Head of caudate nucleus (tissue), 42 donors: ENCODE results near the gene SDC4.

Experiments used
- DNase-seq, 42 donors: peaks; one replicate each; pipeline versions ENCODE4 v3.0.0 to v3.0.0-alpha.2; 2020 to 2021; ENCODE audit warnings: mixed read lengths in 7 of 42
- intact Hi-C: fragments of 100-400 bp; cut with DNase I; formaldehyde crosslinking; loops from one replicate; pipeline ENCODE4 v1.15.0; 2022

The SDC4 gene

GRCh38 chr20:45309075-45309474 is 39.1 kb downstream of the SDC4 start:
- no peak for DNase-seq
- intact Hi-C loops = no loop called here

GRCh38 chr20:45308117-45308778 is 40.0 kb downstream of the SDC4 start, which contains the start of gene MATN4:
Gene MATN4, minus strand, starts transcription at chr20:45308299. Its CDS starts 2,717 bp downstream, at chr20:45305582.
- intact Hi-C loops = no loop called here
- peak in 1 of 42 donors; percentile 22 for DNase-seq

- DNase-seq = no peak
- intact Hi-C loops = no loop called here
Observed at GRCh38 chr20:45307076-45307640, 41.1 kb downstream of the SDC4 start.

GRCh38 chr20:45306431-45306982 is 41.7 kb downstream of the SDC4 start, which contains the start of gene RBPJL:
Gene RBPJL, plus strand, starts transcription at chr20:45306840. Its CDS starts 83 bp downstream, at chr20:45306923.
- intact Hi-C loops = no loop called here
- peak in 10 of 42 donors; percentile 21 to 57 (median 44) for DNase-seq

- DNase-seq = no peak
- intact Hi-C loops = no loop called here
Observed at GRCh38 chr20:45305262-45305661, 43.0 kb downstream of the SDC4 start.

- intact Hi-C loops = no loop called here
- DNase-seq = no peak
Observed at GRCh38 chr20:45304464-45304999, 43.7 kb downstream of the SDC4 start.

- intact Hi-C loops = no loop called here
- peak in 13 of 42 donors; percentile 10 to 68 (median 32) for DNase-seq
Observed at GRCh38 chr20:45303586-45304463, 44.4 kb downstream of the SDC4 start.

GRCh38 chr20:45301824-45302271 is 46.4 kb downstream of the SDC4 start:
- intact Hi-C loops = no loop called here

GRCh38 chr20:45300961-45301360 is 47.3 kb downstream of the SDC4 start:
- DNase-seq = peak in 3 of 42 donors; percentile 34 to 54 (median 37)
- intact Hi-C loops = no loop called here

More at GRCh38 chr20:45301824-45302271, 46.4 kb downstream of the SDC4 start:
- DNase-seq = no peak

GRCh38 chr20:45299786-45300185 is 48.4 kb downstream of the SDC4 start:
- DNase-seq = no peak
- intact Hi-C loops = loop anchor here (10.0 kb wide), 1 partner anchor 295 kb away; no protein-coding TSS in a partner anchor

- intact Hi-C loops = loop anchor here (10.0 kb wide), 1 partner anchor 293 kb away; no protein-coding TSS in a partner anchor
- peak in 1 of 42 donors; percentile 1 for DNase-seq
Observed at GRCh38 chr20:45297786-45298497, 50.3 kb downstream of the SDC4 start.

GRCh38 chr20:45294659-45295058 is 53.6 kb downstream of the SDC4 start:
- peak in 1 of 42 donors; percentile 1 for DNase-seq
- intact Hi-C loops = loop anchor here (10.0 kb wide), 1 partner anchor 290 kb away; no protein-coding TSS in a partner anchor

GRCh38 chr20:45294003-45294368 is 54.2 kb downstream of the SDC4 start:
- DNase-seq = no peak
- intact Hi-C loops = loop anchor here (10.0 kb wide), 1 partner anchor 289 kb away; no protein-coding TSS in a partner anchor

- intact Hi-C loops = loop anchor here (10.0 kb wide), 1 partner anchor 289 kb away; no protein-coding TSS in a partner anchor
- DNase-seq = peak; percentile 69 to 94 (median 86)
Observed at GRCh38 chr20:45293041-45294002, 54.9 kb downstream of the SDC4 start.

- no peak for DNase-seq
- intact Hi-C loops = loop anchor here (10.0 kb wide), 1 partner anchor 288 kb away; no protein-coding TSS in a partner anchor
Observed at GRCh38 chr20:45292343-45292742, 55.9 kb downstream of the SDC4 start.

GRCh38 chr20:45291526-45291925 is 56.7 kb downstream of the SDC4 start:
- intact Hi-C loops = loop anchor here (10.0 kb wide), 1 partner anchor 287 kb away; no protein-coding TSS in a partner anchor
- no peak for DNase-seq
